Measurements from ENCODE around the gene NUP85.

NUP85 gene

DNA sequence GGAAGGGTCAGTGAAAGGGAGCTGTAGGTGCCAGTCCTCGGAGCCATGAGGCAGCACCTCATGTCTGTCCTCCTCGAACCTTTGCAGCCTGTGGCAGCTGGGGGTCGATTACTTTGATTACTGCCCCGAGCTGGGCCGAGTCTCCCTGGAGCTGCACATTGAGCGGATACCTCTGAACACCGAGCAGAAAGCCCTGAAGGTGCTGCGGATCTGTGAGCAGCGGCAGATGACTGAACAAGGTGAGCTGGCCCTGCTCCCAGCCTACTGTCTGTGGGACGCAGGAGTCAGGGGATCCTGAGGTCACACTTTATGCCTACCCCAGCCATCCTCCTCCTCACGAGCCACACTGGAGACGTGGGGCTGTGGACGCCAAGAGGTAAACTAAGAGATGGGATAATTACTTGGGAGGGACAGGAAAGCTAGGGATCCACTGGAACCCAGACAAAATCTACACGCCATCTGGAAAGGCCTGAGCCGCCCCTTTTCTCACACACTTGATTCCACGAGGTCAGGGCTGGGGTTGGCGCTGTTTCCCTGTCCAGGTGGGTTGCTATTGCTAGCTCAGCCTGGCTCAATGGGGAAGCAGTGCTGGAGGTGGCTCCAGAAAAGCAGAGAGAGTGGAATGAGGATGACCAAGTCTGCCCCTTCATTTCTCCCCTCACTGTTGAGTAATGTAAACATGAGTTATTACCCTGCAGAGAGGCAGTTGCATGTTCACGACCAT, 26.4 kb downstream of the NUP85 start:
- peaks cover 75% of the 10 kb centered on the region for H3K36me3 ChIP-seq (ENCODE audit: insufficient read depth, low read length)
- no peak for DNase-seq (ENCODE audit: low read depth, low spot score)
- no peak for TF ChIP-seq EZH2 (IDR thresholded peaks at IDR 0.05)
- TF ChIP-seq POLR2AphosphoS5 (IDR thresholded peaks at IDR 0.05; ENCODE audit: borderline replicate concordance, low read depth, low read length) = no peak
- H3K27ac ChIP-seq = no peak overlapping the region
- H3K4me3 ChIP-seq = no peak overlapping the region
- no peak overlapping the region for H3K9ac ChIP-seq (ENCODE audit: insufficient read length)
- H3K9me3 ChIP-seq (ENCODE audit: low read depth, low read length) = no peaks in the 10 kb centered on the region

DNA sequence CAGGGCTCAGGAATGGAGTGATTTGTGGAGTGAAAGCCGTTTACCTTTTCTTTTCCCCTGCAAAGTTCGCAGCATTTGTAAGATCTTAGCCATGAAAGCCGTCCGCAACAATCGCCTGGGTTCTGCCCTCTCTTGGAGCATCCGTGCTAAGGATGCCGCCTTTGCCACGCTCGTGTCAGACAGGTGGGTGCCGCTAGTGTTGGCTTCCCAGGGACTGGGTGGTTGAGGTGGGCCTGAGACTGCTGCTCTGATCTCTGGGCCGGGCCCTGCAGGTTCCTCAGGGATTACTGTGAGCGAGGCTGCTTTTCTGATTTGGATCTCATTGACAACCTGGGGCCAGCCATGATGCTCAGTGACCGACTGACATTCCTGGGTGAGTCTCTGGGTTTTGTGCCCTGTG, 27.3 kb downstream of the NUP85 start:
- Histone ChIP-seq H3K27ac (no peak overlapping the region), H3K36me3 (ENCODE audit: insufficient read depth, low read length) (peaks cover 80% of the 10 kb centered on the region), H3K9me3 (ENCODE audit: low read depth, low read length) (no peaks in the 10 kb centered on the region), H3K4me3 (no peak overlapping the region), H3K9ac (ENCODE audit: insufficient read length) (no peak overlapping the region)
- no peak for DNase-seq (ENCODE audit: low read depth, low spot score)
- TF ChIP-seq FOXP2 (optimal IDR thresholded peaks at IDR 0.05; ENCODE audit: control extremely low read depth, extremely low read length, insufficient read depth) (no peak), EZH2 (IDR thresholded peaks at IDR 0.05) (no peak), POLR2AphosphoS5 (IDR thresholded peaks at IDR 0.05; ENCODE audit: borderline replicate concordance, low read depth, low read length) (no peak)

DNA sequence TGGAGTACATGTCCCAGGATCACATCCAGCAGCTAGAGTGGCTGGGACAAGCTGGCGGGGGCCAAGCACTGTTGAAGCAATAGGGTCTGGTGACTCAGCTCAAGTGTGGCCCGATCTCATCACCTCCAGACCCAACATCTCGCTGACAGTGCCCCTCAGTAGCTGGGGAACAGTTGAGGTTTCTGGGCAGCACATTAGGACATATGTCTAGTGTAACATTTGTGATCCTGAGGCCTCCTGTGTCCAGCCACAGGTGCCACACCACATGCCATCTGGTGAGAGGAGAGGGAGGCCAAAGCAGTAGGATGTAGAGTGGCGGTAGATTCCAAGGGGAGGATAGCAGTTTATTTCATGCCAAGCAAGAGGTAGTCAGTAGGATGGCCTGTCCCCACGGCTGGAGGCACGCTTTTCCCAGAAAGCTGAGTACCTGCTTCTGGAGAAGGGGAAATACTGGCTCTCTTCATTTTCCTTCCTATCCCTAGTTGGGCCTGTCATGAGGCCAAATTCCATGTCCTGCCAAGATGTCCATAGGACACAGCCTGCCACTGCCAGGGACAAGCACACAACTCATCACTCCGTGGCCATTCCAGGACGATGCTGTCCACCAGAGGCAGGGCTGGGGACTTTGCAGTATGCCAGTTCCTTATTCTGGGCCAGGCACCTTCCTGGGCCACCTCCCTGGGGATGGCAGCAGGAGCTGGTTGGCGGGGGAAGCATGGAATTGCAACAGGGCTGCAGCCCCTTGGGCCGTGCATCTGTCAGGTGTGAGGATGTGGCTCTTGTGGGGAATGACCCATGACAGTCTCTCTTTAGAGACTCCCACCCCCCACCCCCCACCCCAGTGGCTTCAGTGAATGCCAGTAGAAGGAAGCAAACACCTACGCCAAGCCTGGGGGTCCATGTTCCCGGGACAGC, 31.9 kb downstream of the NUP85 start:
- Histone ChIP-seq H3K36me3 (ENCODE audit: insufficient read depth, low read length) (peaks cover 79% of the 10 kb centered on the region), H3K4me3 (no peak overlapping the region), H3K27ac (no peak overlapping the region), H3K9ac (ENCODE audit: insufficient read length) (no peak overlapping the region), H3K9me3 (ENCODE audit: low read depth, low read length) (no peaks in the 10 kb centered on the region)
- DNase-seq (ENCODE audit: low read depth, low spot score) = no peak
- no peak for TF ChIP-seq FOXP2 (optimal IDR thresholded peaks at IDR 0.05; ENCODE audit: control extremely low read depth, extremely low read length, insufficient read depth)
- TF ChIP-seq EZH2 (IDR thresholded peaks at IDR 0.05) = no peak
- peak; percentile 10; the same call in 1 of the 2 replicates for TF ChIP-seq POLR2AphosphoS5 (IDR thresholded peaks at IDR 0.05; ENCODE audit: borderline replicate concordance, low read depth, low read length)

DNA sequence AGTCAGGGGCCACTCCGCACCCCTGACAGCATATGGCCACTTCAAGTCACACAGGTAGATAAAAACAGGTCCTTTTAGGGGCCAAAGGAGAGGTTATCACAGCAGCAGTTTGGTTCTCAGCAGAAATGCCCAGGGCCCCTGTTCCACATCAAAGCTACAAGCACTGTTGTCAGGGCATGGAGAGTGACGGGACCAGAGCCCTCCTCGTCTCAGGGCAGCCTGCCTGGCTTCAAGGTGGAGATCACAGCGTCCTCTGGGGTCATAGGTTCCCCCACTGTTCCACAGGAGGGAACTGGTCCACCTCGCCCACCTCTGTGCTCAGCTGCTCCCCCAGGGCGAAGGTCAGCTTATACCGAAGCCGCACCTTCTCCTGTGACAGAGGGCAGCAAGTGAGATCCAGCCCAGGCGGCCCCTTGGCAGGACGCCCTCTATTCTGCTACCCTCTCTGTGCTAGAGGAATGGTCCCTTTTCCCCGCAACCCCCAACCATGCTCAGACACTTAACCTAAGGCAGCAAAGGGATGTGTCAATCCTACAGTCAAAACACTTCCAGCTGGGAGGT, 32.6 kb downstream of the NUP85 start:
- peaks cover 77% of the 10 kb centered on the region for H3K36me3 ChIP-seq (ENCODE audit: insufficient read depth, low read length)

DNA sequence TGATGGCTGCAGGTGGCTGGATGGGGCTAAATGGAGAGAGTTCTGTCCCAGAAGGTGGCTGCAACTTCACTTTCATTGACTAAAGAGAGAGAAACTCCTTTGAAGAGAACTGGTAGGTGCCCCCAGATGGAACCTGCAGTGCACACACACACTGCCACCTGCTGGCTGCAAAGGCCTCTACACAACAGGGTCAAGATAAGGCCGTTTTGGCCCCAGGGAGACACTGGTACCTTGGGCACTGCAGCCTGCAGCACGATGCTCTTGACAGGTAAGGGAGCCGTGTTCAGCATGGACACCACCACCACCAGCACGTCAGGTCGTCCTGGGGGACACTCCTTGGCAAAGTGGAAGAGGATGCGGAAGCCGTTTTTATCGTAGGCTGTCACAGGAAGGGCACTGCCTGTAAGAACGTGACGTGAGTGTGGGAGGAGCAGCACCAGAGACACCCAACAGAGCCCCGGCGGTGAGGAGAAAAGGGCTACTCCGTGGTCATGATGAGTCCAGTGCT, 33.3 kb downstream of the NUP85 start:
- TF ChIP-seq FOXP2 (optimal IDR thresholded peaks at IDR 0.05; ENCODE audit: control extremely low read depth, extremely low read length, insufficient read depth) (no peak), POLR2AphosphoS5 (IDR thresholded peaks at IDR 0.05; ENCODE audit: borderline replicate concordance, low read depth, low read length) (no peak; the same call in 1 of the 2 replicates), EZH2 (IDR thresholded peaks at IDR 0.05) (no peak)
- Histone ChIP-seq H3K36me3 (ENCODE audit: insufficient read depth, low read length) (peaks cover 81% of the 10 kb centered on the region), H3K9me3 (ENCODE audit: low read depth, low read length) (no peaks in the 10 kb centered on the region), H3K27ac (no peak overlapping the region), H3K9ac (ENCODE audit: insufficient read length) (no peak overlapping the region), H3K4me3 (no peak overlapping the region)
- DNase-seq (ENCODE audit: low read depth, low spot score) = no peak

More for the DNA sequence above, 32.6 kb downstream of the NUP85 start:
- Histone ChIP-seq H3K4me3 (no peak overlapping the region), H3K27ac (no peak overlapping the region), H3K9ac (ENCODE audit: insufficient read length) (no peak overlapping the region), H3K9me3 (ENCODE audit: low read depth, low read length) (no peaks in the 10 kb centered on the region)
- no peak for DNase-seq (ENCODE audit: low read depth, low spot score)
- no peak for TF ChIP-seq EZH2 (IDR thresholded peaks at IDR 0.05)
- TF ChIP-seq POLR2AphosphoS5 (IDR thresholded peaks at IDR 0.05; ENCODE audit: borderline replicate concordance, low read depth, low read length) = no peak
- TF ChIP-seq FOXP2 (optimal IDR thresholded peaks at IDR 0.05; ENCODE audit: control extremely low read depth, extremely low read length, insufficient read depth) = no peak

DNA sequence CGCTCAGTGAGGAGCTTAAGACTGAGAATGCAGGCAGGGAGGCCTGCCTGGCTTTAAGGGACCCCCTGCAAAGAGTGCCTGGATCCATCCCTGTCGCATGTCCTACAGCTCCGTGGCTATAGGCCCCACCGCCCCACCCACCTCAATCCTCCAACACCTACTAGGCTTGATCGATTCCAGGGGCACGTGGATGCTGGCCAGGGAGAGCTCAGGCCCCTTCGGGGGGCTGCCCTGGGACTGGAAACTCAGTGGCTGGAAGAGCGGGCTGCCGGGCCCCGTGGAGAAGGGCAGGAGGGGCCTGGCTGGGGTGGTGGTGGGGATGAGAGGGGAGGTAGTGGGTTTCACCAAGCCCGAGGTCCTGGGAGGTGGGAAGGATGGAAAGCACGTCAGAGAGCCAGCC, 33.7 kb downstream of the NUP85 start:
- Histone ChIP-seq H3K9ac (ENCODE audit: insufficient read length) (no peak overlapping the region), H3K9me3 (ENCODE audit: low read depth, low read length) (no peaks in the 10 kb centered on the region), H3K4me3 (no peak overlapping the region), H3K36me3 (ENCODE audit: insufficient read depth, low read length) (peaks cover 83% of the 10 kb centered on the region), H3K27ac (no peak overlapping the region)
- no peak for DNase-seq (ENCODE audit: low read depth, low spot score)
- TF ChIP-seq FOXP2 (optimal IDR thresholded peaks at IDR 0.05; ENCODE audit: control extremely low read depth, extremely low read length, insufficient read depth) (no peak), EZH2 (IDR thresholded peaks at IDR 0.05) (no peak), POLR2AphosphoS5 (IDR thresholded peaks at IDR 0.05; ENCODE audit: borderline replicate concordance, low read depth, low read length) (no peak; the same call in 1 of the 2 replicates)

DNA sequence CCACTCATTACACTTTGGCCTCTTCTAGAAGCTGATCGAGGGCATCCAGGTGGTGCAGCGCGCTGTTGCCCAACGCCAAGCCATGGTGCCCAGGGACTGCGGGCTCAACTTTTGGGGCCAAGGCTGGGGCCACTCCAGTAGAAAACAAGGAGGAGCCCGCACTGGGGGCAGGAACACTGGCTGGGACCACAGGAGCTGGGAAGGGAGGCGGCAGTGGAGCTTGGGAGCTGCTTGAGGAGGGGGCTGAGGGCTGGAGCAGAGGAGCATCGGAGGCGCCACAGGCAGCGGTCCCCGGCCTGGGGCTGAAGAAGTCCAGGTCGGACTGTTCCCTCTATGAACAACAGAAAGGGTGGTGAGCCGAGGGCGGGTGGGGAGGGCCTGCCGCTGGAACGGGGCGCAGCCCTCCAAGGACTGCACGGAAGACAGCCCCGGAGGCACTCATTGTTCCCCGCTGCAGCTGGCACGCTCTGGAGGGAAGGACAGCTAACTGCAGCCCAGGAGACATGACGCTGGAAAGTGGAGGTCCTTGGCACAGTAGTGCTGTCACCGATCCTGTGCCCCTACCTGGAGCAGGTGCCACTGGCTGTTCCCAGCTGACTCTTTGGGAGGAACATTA, 34.4 kb downstream of the NUP85 start:
- no peak for DNase-seq (ENCODE audit: low read depth, low spot score)
- Histone ChIP-seq H3K4me3 (no peak overlapping the region), H3K27ac (no peak overlapping the region), H3K9me3 (ENCODE audit: low read depth, low read length) (no peaks in the 10 kb centered on the region), H3K36me3 (ENCODE audit: insufficient read depth, low read length) (peaks cover 82% of the 10 kb centered on the region), H3K9ac (ENCODE audit: insufficient read length) (no peak overlapping the region)
- no peak for TF ChIP-seq POLR2AphosphoS5 (IDR thresholded peaks at IDR 0.05; ENCODE audit: borderline replicate concordance, low read depth, low read length)
- no peak for TF ChIP-seq FOXP2 (optimal IDR thresholded peaks at IDR 0.05; ENCODE audit: control extremely low read depth, extremely low read length, insufficient read depth)
- no peak for TF ChIP-seq EZH2 (IDR thresholded peaks at IDR 0.05)
